K562 (cell line): ENCODE results near the gene ANKDD1A. TPM values are rescaled to one million over a fixed set of nuclear protein-coding genes. Genes with fewer than 3 reads are reported as not detected.
A peak's percentile ranks its signal among the peaks of the same experiment; 100 is the strongest.

Experiments used
- ATAC-seq: fragments of 200-7000 bp; cut with Tn5 transposase; 3 replicates; pipeline ENCODE4 v1.9.1; 2020; ENCODE audit warnings: moderate library complexity
- BruUV-seq: library from RNA; stranded (reverse); fragments of 400-500 nt; replicated peaks from 2 replicates; lab custom pipeline; 2021; lab: Mats Ljungman, UMichigan
- CTCF ChIA-PET: fragments of 300-600 bp; formaldehyde crosslinking; extraction: SDS; loops from one replicate; lab custom pipeline; 2021; ENCODE audit warnings: low intra/inter-chr PET ratio; lab: Yijun Ruan, JAX
- POLR2A ChIA-PET: fragments of 300-600, 350-650 bp; sonication (Branson Sonifier 250); formaldehyde crosslinking; extraction: SDS; loops from one replicate; lab custom pipeline; 2021; ENCODE audit warnings: antibody characterized with exemption, inconsistent platforms; lab: Yijun Ruan, JAX
- DNase-seq, 4 experiments: peaks; one replicate each; pipeline versions ENCODE4 v3.0.0 to v3.0.0-alpha.2; 2011 to 2018; ENCODE audit warnings: low spot score in 3 of 4, mixed read lengths in 3 of 4; ENCODE audit errors: extremely low read depth in 1 of 4
- FAIRE-seq: peaks from 2 replicates; lab custom pipeline; 2011; peaks lifted over from hg19 to GRCh38; lab: Jason Lieb, UNC
- H2AFZ ChIP-seq: 2 replicates; pipeline ENCODE4 v1.6.0; 2011; ENCODE audit warnings: low read depth, low read length, control low read depth, inconsistent platforms
- H3K27ac ChIP-seq: fragments of 200-600 bp; 3 replicates; pipeline ENCODE4 v1.8.0; 2011; ENCODE audit warnings: low read depth, mild to moderate bottlenecking, control low read depth, inconsistent platforms, low read length, moderate library complexity, mixed read lengths; ENCODE audit errors: extremely low read depth
- H3K27me3 ChIP-seq, 2 experiments: fragments of 300-600 bp in 1 of 2; 2 replicates in 1 of 2; 3 replicates in 1 of 2; pipeline versions ENCODE4 v1.6.0 to v1.8.0; 2011; ENCODE audit warnings: inconsistent platforms in 2 of 2, low read length in 2 of 2, mild to moderate bottlenecking in 1 of 2, mixed read lengths in 1 of 2, moderate library complexity in 1 of 2; ENCODE audit not compliant: control insufficient read depth in 2 of 2, insufficient read depth in 2 of 2
- H3K36me3 ChIP-seq: fragments of 300-600 bp; 3 replicates; pipeline ENCODE4 v1.8.0; 2011; ENCODE audit warnings: mild to moderate bottlenecking, low read length, inconsistent platforms; ENCODE audit not compliant: control insufficient read depth, insufficient read depth
- H3K4me1 ChIP-seq, 2 experiments: fragments of 200-600 bp in 1 of 2; replicated peaks in 1 of 2; 2 replicates in 1 of 2; 3 replicates in 1 of 2; pipeline versions ENCODE4 v1.5.1 to v1.8.0; 2011; ENCODE audit warnings: inconsistent platforms in 2 of 2, low read length in 2 of 2, mild to moderate bottlenecking in 1 of 2, mixed read lengths in 1 of 2, moderate library complexity in 1 of 2; ENCODE audit not compliant: control insufficient read depth in 2 of 2, insufficient read depth in 2 of 2
- H3K4me2 ChIP-seq: 2 replicates; pipeline ENCODE4 v1.6.1; 2011; ENCODE audit warnings: low read length, control low read depth, inconsistent platforms, mixed read lengths; ENCODE audit not compliant: insufficient read depth
- H3K4me3 ChIP-seq: fragments of 200-600 bp; sonication (generic), shearing (Covaris generic); 2 replicates; pipeline ENCODE4 v1.5.1; 2016; ENCODE audit warnings: control low read depth, inconsistent platforms
- H3K79me2 ChIP-seq: fragments of 200-600 bp; 3 replicates; pipeline ENCODE4 v1.8.0; 2011; ENCODE audit warnings: low read length, inconsistent platforms; ENCODE audit not compliant: control insufficient read depth, insufficient read depth
- H3K9ac ChIP-seq, 2 experiments: 2 replicates each; pipeline versions ENCODE4 v1.6.0 to v1.6.1; 2011; ENCODE audit warnings: low read depth in 2 of 2, low read length in 2 of 2, control low read depth in 1 of 2, inconsistent platforms in 1 of 2, mild to moderate bottlenecking in 1 of 2, mixed read lengths in 1 of 2; ENCODE audit not compliant: insufficient read depth in 1 of 2
- H3K9me1 ChIP-seq: one replicate; pipeline ENCODE4 v1.6.0; 2011; ENCODE audit warnings: inconsistent platforms, mild to moderate bottlenecking, low read length, moderate library complexity; ENCODE audit not compliant: control insufficient read depth, insufficient read depth
- H3K9me3 ChIP-seq: replicated peaks from 2 replicates; pipeline ENCODE4 v1.5.1; 2011; ENCODE audit warnings: low read depth, low read length, inconsistent platforms; ENCODE audit not compliant: control insufficient read depth, insufficient read depth
- H4K20me1 ChIP-seq: replicated peaks from 2 replicates; pipeline ENCODE4 v1.6.1; 2011; ENCODE audit warnings: low read length, inconsistent platforms, mixed read lengths; ENCODE audit not compliant: control insufficient read depth, insufficient read depth
- ARNT ChIP-seq, 2 experiments: fragments of 450-650 bp; IDR thresholded peaks; 2 replicates each; pipeline ENCODE4 v1.6.1; 2016; ENCODE audit warnings: mild to moderate bottlenecking in 1 of 2
- STAG1 ChIP-seq: sonication (generic); formaldehyde crosslinking; IDR thresholded peaks from 2 replicates; pipeline ENCODE4 v1.5.0; 2020; ENCODE audit warnings: missing genetic modification reagents, borderline replicate concordance
- TEAD1 ChIP-seq, 2 experiments: fragments of 450-650 bp in 1 of 2; sonication (generic) in 1 of 2; formaldehyde crosslinking; IDR thresholded peaks; 2 replicates each; pipeline versions ENCODE4 v1.4.0 to v1.8.0; 2020 to 2022; ENCODE audit warnings: mild to moderate bottlenecking in 2 of 2, missing genetic modification reagents in 1 of 2
- TEAD2 ChIP-seq: fragments of 450-650 bp; IDR thresholded peaks from 2 replicates; pipeline ENCODE4 v1.6.1; 2016; ENCODE audit warnings: missing genetic modification characterization, control low read depth, missing compliant biosample characterization
- ZNF717 ChIP-seq: fragments of 250-450 bp; sonication (Bioruptor Pico); IDR thresholded peaks from 2 replicates; pipeline ENCODE4 v1.5.0; 2021
- WGBS: fragments of 100-300 bp; shearing (Covaris generic); methylation state at CpG from one replicate; pipeline ENCODE4 v1.1.6; 2016; ENCODE audit warnings: low coverage, mixed read lengths; ENCODE audit not compliant: insufficient coverage; ENCODE audit errors: missing lambda C conversion rate; 5-methylcytosine and 5-hydroxymethylcytosine counted together
- in situ Hi-C: fragments of 300-500 bp; cut with MboI; formaldehyde crosslinking; loops from 4 replicates; pipeline ENCODE4 v1.15.0; 2018; ENCODE audit warnings: inconsistent platforms, mixed read lengths
- intact Hi-C: fragments of 100-400 bp; cut with micrococcal nuclease; formaldehyde crosslinking; loops from 2 replicates; pipeline ENCODE4 v1.14.2; 2022
- polyA plus RNA-seq, 8 experiments: library from polyadenylated mRNA; depleted of rRNA in 4 of 8; stranded (reverse) in 5 of 8; unstranded in 3 of 8; fragments of >200 nt; fragmentation: Nextera tagmentation in 2 of 8; fragmentation: Illumina TruSeq in 1 of 8; extraction: Ambion mirVana in 2 of 8; extraction: Trizol in 1 of 8; gene quantifications; 2 replicates each; pipeline versions ENCODE4 v1.2.1 to v1.2.3, GENCODE V29; 2011 to 2014; ENCODE audit warnings: inconsistent platforms in 1 of 8, missing spikeins in 1 of 8
- total RNA-seq, 7 experiments: library from RNA; depleted of rRNA in 6 of 7; stranded (reverse); fragments of >200 nt in 6 of 7; fragmentation: Illumina TruSeq in 2 of 7; extraction: Trizol in 2 of 7; gene quantifications; 2 replicates each; pipeline versions ENCODE4 v1.2.1 to v1.2.3, GENCODE V29; 2011 to 2021; ENCODE audit warnings: low replicate concordance in 1 of 7
- TF ChIP-seq, protein P1 (sequence below), 3 experiments: IDR thresholded peaks in 2 of 3; conservative IDR thresholded peaks in 1 of 3; 2 replicates each; pipeline ENCODE4 v1.5.1; 2011 to 2012; ENCODE audit warnings: low read length in 3 of 3, mild to moderate bottlenecking in 3 of 3, control low read depth in 2 of 3, improper control_type of control experiment in 1 of 3, inconsistent platforms in 1 of 3, low read depth in 1 of 3, mixed read lengths in 1 of 3, moderate library complexity in 1 of 3; ENCODE audit not compliant: insufficient read depth in 2 of 3
- TF ChIP-seq, protein P2 (sequence below): IDR thresholded peaks from 2 replicates; pipeline ENCODE4 v1.6.1; 2011; ENCODE audit not compliant: insufficient read length; ENCODE audit errors: extremely low read depth
- TF ChIP-seq, protein P3 (sequence below): fragments of 450-650 bp; IDR thresholded peaks from 2 replicates; pipeline ENCODE4 v1.6.1; 2018; ENCODE audit not compliant: partially characterized antibody

Gene ANKDD1A
- total and polyA plus RNA-seq, 9 of the 15 experiments (the other 6 are each of a cell fraction or from before 2014, with no cell fraction given), result 0.08 to 0.80 (median 0.43) TPM

DNA sequence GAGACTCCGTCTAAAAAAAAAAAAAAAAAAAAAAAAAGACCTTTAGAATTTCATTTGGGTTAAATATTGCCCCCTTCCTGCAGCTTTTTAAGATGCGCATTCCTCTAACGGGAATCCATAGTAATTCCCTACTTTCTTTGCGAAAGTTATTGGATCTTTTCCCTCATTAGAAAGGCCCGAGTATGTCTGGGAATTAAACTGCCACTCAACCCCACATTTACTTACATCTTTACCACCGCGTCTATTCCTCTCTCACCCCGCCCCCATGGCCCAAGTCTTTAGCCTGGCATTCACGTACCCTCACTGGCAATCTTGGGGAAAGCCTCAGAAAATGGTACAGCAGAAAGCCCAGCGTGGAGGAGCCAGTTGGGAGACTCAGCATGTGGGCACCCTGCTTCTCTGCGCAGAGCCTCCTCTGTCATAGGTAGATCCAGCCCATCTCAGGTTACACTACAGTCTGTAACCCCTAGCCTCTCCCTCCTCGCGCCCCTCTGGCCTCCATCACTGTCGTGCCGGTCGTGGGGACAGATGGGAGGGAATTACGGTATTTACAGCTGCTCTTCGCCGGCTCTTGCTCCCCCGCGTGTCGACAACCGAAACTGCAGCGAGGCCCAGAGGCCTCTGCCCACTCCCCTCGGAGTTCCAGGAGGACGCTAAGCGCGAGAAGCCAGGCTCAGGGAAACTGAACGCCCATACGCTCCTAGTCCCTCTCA lies 6.4 kb upstream of the ANKDD1A start (continued):
- TF ChIP-seq, protein P1, sequence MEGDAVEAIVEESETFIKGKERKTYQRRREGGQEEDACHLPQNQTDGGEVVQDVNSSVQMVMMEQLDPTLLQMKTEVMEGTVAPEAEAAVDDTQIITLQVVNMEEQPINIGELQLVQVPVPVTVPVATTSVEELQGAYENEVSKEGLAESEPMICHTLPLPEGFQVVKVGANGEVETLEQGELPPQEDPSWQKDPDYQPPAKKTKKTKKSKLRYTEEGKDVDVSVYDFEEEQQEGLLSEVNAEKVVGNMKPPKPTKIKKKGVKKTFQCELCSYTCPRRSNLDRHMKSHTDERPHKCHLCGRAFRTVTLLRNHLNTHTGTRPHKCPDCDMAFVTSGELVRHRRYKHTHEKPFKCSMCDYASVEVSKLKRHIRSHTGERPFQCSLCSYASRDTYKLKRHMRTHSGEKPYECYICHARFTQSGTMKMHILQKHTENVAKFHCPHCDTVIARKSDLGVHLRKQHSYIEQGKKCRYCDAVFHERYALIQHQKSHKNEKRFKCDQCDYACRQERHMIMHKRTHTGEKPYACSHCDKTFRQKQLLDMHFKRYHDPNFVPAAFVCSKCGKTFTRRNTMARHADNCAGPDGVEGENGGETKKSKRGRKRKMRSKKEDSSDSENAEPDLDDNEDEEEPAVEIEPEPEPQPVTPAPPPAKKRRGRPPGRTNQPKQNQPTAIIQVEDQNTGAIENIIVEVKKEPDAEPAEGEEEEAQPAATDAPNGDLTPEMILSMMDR (IDR thresholded peaks at IDR 0.05 in 2 of 3, conservative IDR thresholded peaks at IDR 0.05 in 1 of 3; ENCODE audit: insufficient read depth in 2 of 3, low read depth in 1 of 3, low read length in 3 of 3), result peak; percentile 76 to 89 (median 85)
- TF ChIP-seq STAG1 (CRISPR knock-in tag) (peak; percentile 40; the same call in 1 of the 2 replicates), ARNT (IDR thresholded peaks at IDR 0.05) (no peak), ZNF717 (CRISPR knock-in tag) (no peak), TEAD1 (CRISPR knock-in tag; IDR thresholded peaks at IDR 0.05) (0 out of 4 replicates have a peak, but pooled peaks of 1 of the 2 experiments have one; percentile 29)
- TF ChIP-seq, protein P2, sequence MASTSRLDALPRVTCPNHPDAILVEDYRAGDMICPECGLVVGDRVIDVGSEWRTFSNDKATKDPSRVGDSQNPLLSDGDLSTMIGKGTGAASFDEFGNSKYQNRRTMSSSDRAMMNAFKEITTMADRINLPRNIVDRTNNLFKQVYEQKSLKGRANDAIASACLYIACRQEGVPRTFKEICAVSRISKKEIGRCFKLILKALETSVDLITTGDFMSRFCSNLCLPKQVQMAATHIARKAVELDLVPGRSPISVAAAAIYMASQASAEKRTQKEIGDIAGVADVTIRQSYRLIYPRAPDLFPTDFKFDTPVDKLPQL, result no peak

DNA sequence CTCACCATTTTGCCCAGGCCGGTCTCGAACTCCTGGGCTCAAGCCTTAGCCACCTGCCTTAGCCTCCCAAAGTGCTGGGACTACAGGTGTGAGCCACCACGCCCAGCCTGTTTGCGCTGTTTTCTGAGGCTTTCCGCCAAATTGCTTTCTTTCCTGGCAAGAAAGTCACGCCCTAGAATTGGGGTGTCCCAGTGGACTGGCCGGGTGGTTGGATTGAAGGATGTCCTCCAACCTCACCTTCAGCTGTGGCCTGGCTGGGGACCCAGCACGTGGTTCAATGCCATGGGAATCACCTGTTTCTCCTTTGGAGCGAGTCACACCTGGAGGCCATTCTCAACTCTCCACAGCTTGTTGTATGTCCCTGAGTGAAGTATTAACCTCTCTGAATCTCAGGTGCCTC lies 5.8 kb upstream of the ANKDD1A start:
- Histone ChIP-seq H3K4me3 (no peak overlapping the region), H3K9me1 (no peaks in the 10 kb centered on the region), H4K20me1 (no peaks in the 10 kb centered on the region), H3K79me2 (no peaks in the 10 kb centered on the region), H3K9me3 (no peaks in the 10 kb centered on the region), H3K9ac (no peak overlapping the region), H3K36me3 (no peaks in the 10 kb centered on the region), H3K4me2 (no peak overlapping the region), H3K27me3 (peaks cover 0 to 16% of the 10 kb centered on the region in 2 experiments; a peak in 2 of 5 replicates), H2AFZ (0 out of 2 replicates have a peak overlapping the region, but pooled peaks have one; percentile 78), H3K4me1 (peaks cover 0 to 5% of the 10 kb centered on the region in 2 experiments; a peak in 2 of 5 replicates), H3K27ac (no peak overlapping the region)
- DNase-seq, result no peak
- in situ Hi-C loops, result loop anchor here (5.0 kb wide), 1 partner anchor 174 kb away; no protein-coding TSS in a partner anchor
- WGBS, result 55% methylated on average over 8 of the region's 9 CpGs
- POLR2A ChIA-PET, result interaction anchor here (1.5 kb wide), 1 partner anchor 80 kb away, joined by 3 read pairs; the partner anchor contains the start of gene PIF1
- no peak for TF ChIP-seq TEAD2 (tag)
- TF ChIP-seq, protein P3, sequence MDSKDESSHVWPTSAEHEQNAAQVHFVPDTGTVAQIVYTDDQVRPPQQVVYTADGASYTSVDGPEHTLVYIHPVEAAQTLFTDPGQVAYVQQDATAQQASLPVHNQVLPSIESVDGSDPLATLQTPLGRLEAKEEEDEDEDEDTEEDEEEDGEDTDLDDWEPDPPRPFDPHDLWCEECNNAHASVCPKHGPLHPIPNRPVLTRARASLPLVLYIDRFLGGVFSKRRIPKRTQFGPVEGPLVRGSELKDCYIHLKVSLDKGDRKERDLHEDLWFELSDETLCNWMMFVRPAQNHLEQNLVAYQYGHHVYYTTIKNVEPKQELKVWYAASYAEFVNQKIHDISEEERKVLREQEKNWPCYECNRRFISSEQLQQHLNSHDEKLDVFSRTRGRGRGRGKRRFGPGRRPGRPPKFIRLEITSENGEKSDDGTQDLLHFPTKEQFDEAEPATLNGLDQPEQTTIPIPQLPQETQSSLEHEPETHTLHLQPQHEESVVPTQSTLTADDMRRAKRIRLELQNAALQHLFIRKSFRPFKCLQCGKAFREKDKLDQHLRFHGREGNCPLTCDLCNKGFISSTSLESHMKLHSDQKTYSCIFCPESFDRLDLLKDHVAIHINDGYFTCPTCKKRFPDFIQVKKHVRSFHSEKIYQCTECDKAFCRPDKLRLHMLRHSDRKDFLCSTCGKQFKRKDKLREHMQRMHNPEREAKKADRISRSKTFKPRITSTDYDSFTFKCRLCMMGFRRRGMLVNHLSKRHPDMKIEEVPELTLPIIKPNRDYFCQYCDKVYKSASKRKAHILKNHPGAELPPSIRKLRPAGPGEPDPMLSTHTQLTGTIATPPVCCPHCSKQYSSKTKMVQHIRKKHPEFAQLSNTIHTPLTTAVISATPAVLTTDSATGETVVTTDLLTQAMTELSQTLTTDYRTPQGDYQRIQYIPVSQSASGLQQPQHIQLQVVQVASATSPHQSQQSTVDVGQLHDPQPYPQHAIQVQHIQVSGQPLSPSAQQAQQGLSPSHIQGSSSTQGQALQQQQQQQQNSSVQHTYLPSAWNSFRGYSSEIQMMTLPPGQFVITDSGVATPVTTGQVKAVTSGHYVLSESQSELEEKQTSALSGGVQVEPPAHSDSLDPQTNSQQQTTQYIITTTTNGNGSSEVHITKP, result peak; percentile 75
- BruUV-seq, result no TSS peak
- no peak for FAIRE-seq
- CTCF ChIA-PET, result interaction anchor here (0.6 to 2.1 kb wide), 6 partner anchors 10 to 214 kb away, joined by 3 to 16 read pairs (median 4); no protein-coding TSS in a partner anchor
- no peak for ATAC-seq
- intact Hi-C loops, result loop anchor here (5.0 to 10.0 kb wide), 2 partner anchors 91 to 164 kb away; no protein-coding TSS in a partner anchor
